ENCODE results near the gene RRP1.

RRP1 gene

DNA sequence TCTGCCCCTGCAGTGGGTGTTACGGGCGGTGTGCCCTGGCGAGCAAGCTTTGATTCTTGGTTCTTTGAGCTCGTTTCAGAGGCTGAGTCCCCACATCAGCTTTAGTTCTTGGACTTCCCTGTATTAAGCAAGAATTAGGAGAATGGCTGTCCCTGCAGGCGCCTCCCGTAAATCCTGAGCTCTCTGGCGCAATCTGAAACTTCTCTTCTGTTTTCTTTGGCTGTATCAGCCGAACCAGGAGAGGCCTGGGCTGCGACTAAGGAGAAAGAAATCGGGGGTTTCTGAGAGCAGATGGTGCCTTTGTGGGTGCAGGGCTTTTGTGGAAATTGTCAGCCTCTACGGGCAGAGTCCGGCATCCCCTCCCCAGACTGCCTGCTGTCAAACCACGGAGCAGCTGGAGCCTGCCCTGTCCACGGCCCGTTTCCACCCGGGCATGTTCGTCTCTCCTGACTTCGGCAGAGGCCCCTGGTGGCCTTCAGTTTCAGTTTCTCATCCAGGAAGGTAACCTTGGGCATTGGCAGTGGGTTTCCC, 31.2 kb upstream of the RRP1 start:
- in situ Hi-C loops (cut with HindIII; ENCODE audit: low sequenced_read_pairs): no loop called here

DNA sequence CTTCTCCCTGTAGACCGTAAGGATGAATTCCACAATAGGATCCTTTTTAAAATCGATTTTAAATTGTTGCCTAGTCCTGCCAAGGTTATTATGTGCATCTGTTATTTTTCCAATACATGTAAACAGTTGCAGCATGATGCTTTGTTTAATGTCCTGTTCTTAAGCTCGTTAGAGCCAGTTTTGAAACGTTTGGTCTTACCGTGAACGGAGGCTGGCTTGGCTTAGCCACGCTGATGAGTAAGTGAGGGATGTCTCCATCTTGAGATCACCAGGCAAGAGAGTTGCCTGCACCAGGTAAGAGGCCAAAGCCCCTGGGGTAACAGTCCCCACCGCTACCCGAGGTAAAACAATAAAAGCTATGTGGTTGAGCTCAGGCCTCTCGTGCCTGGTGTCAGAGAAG, 30.6 kb upstream of the RRP1 start:
- in situ Hi-C loops (cut with HindIII; ENCODE audit: low sequenced_read_pairs): no loop called here

DNA sequence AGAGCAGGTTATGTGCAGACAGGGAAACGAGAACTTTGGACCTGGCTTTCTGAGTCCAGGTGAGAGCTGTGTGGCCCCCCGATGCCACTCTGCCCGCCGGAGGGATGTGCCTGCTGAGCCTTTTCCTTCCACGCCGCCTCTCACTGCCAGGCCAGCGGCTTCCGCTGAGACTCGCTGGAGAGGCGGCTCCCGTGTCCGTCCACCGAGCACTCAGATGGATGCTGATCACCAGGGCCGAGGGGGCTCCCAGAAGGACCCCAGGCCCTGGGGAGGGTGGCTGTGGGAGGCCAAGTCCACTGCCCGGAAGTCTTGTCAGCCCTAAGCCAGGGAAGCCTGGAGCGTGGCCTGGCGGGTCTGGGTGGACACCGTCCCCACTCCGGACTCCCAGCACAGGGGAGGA, 29.7 kb upstream of the RRP1 start:
- in situ Hi-C loops (cut with HindIII; ENCODE audit: low sequenced_read_pairs): no loop called here

DNA sequence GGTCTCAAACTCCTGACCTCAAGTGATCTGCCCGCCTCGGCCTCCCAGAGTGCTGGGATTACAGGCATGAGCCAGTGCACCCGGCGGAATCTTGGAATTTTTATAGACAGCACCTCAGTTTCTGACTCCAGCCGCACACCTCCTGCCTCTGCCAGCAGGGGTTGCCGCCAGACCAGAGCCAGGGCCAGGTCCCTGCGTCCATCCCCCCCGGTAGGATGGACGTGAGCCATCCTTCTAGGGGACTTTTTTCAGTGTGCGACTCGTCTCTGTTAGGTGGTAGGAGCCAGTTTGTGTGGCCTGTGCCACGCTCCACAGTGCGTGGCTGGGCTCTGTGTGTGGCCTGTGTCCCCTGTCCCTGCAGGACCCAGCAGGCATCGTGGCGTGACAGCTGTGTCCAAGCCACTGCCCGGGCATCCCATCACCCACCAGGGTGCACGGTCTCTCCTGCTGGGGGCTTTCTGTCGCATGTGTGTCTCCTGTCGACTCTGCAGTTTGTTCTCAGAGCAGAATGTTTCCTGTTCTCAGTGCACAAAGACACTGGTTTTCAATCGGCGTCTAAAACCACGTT, 28.9 kb upstream of the RRP1 start:
- in situ Hi-C loops (cut with HindIII; ENCODE audit: low sequenced_read_pairs): no loop called here

DNA sequence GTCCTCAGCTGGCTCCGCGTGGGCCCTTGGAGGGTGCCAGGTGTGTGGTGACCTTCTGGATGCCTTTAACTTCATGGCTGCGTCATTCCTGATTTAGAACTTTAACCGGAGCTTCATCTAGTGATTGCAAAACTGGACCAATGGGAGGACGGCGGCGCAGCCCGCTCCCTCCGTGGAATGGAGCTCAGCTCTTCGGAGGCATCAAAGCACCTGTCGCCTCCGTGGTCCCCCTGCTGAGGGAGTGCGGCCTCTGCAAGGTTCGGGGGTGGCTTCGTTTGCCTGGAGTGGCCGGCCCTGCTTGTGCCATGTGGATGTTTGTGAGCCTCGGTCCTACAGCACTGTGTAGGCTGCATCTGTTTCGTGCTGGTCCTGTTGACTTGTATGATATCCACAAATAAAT, 27.5 kb upstream of the RRP1 start:
- in situ Hi-C loops (cut with HindIII; ENCODE audit: low sequenced_read_pairs): no loop called here

DNA sequence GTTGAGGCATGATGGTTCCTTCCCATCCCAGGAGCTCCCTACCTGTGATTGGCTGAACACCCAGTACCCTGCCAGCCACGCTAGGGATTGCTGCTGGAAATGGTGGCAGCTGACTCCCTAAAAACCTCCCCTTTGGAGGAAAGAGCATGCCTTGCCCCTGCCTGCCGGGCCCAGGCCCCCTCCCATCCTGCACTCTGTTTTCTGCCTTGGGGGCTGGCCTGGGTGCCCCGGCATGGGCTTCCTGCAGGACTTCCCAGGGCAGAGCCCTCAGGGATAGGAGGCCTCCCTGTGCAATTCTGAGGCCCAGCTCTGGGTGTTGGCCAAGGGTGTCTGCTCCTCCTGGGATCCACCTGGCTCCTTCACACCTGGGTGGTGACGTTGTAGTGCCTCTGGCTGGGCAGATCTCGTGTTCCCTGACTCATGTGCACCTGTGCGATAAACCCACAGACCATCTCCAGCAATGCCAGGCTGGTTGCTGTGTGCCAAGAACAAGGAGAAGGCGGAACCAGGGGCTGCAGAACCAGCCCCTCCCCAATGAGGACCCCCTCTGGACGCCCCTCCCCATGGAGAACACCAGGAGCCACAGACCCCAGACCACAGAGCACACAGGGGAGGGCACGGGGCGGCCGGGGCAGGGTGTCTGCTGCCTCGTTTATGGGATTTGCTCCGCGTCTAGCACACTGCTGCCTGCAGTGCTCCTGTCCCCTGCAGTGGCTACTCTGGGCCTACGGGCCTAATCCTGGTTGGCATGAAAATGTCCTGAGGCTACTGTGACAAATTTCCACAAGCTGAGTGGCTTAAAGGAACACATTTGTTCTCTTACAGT, 26.9 kb upstream of the RRP1 start:
- in situ Hi-C loops (cut with HindIII; ENCODE audit: low sequenced_read_pairs): no loop called here

DNA sequence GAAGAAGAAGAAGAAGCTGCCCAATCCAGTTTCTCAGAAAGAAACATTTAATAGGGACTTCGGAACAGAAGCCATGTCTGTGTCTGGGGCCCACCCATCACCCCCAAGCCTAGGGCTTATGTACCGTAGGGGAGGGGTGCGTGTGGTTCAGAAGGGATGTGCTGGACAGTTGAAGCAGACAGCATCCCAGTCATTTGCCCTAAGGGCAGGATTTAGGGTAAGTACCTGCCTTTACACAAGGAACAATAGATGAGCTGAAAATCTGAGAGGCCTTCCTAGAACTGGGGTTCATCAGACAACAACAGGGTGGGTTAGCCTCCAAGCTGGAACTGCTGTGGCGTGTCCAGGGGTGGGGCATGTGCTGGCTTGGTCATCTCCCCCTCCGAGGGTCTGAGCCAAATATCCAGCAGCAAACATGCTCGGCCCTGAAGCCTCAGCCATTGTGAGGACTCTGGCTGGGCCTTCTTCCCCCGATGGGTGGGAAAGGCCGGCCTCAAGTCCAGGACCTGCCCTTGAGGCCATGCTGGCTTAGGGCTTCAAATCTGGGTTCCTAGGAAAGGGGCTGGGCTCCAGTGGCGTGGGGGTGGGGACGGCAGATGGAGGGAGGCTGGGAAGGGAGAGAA, 25.4 kb upstream of the RRP1 start:
- in situ Hi-C loops (cut with HindIII; ENCODE audit: low sequenced_read_pairs): no loop called here

DNA sequence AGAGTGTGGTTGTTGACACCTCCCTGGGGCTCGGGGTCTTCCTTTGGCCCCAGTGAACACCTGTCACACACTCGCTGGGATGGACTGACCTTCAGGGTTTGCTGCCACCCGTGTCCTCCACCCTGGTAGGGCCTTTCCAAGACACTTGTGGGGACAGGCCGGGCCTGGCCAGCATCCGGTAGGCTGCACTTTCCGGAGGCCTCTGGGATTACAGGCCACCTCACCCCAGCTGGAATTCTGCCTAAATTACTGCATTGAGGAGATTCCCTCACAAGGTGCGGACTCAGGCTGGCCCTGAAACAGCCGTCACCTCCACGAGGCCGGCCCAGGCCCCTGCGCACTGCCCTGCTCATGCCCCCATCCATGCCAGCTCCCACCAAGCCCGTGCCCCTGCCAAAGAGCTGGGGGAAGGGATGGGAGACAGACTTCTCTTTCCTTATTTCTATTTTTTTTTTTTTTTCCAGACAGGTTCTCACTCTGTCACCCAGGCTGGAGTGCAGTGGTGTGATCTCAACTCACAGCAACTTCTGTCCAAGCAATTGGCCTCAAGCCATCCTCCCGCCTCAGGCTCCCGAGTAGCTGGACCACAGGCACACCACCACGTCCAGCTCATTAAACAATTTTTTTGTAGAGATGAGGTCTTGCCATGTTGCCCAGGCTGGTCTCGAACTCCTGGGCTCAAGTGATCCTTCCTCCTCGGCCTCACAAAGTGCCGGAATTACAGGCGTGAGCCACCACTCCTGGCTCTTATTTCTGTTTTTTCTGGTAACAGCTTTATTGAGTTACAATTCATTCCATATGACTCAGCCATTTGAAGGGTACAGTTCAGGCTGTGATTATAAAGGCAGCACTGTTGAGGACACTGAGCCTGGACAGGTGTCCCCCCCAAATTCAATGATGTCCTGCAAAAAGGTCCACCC, 24.5 kb upstream of the RRP1 start:
- in situ Hi-C loops (cut with HindIII; ENCODE audit: low sequenced_read_pairs): no loop called here

DNA sequence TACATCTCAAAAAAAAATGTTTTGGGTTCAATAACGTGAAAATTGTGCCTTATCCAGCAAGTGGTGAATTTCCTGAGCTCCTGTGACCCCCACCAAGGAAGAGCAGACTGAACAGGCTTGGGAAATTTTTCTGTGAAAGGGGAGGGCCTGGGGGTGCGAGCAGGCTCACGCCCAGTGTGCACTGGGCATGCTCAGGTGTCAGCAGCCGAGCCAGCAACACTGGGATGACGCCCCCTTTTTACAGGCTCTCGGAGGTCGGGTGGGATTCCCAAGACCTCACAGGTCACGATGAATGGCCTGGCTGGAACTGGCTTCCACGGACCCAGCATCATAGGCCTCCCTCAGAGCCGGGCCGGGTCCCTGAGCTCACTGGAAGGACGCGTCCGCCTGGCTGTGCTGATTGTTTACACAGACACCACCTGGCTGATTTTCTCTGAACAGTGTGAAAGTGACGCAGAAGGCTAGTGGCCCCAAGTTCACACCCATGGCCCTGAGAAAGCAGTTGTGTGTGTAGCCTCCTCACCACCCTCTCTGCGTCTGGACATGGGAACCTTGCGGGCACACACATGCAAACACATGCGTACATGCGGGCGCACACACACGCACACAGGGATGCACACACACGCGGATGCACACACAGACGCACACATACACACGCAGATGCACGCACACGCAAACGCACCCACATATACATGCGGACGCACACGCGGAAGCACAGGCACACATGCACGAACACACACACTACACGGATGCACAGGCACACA, 22.5 kb upstream of the RRP1 start:
- in situ Hi-C loops (cut with HindIII; ENCODE audit: low sequenced_read_pairs): no loop called here

DNA sequence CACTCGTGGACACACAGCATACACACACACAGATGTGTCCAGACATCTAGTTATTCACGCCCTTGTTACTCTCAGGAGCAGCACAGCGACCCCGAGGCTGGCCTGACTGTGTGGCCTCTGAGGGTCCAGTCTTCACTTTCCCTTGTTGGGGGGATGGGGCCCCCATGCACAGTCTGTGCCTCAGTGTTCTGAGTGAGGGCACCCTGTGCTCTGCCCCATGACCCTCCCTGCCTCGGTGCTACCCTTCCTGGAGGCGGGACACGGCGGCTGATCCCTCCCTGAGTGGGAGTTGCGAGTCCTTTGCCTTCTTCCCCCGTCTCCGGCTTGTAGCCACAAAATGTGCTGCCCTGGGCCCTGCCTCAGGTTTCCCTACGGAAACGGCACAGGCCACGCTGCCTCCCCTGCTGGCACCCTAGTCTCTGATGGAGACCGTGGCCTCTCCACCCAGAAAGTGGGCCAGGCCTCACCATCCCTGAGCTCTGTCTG, 21.8 kb upstream of the RRP1 start:
- in situ Hi-C loops (cut with HindIII; ENCODE audit: low sequenced_read_pairs): no loop called here

DNA sequence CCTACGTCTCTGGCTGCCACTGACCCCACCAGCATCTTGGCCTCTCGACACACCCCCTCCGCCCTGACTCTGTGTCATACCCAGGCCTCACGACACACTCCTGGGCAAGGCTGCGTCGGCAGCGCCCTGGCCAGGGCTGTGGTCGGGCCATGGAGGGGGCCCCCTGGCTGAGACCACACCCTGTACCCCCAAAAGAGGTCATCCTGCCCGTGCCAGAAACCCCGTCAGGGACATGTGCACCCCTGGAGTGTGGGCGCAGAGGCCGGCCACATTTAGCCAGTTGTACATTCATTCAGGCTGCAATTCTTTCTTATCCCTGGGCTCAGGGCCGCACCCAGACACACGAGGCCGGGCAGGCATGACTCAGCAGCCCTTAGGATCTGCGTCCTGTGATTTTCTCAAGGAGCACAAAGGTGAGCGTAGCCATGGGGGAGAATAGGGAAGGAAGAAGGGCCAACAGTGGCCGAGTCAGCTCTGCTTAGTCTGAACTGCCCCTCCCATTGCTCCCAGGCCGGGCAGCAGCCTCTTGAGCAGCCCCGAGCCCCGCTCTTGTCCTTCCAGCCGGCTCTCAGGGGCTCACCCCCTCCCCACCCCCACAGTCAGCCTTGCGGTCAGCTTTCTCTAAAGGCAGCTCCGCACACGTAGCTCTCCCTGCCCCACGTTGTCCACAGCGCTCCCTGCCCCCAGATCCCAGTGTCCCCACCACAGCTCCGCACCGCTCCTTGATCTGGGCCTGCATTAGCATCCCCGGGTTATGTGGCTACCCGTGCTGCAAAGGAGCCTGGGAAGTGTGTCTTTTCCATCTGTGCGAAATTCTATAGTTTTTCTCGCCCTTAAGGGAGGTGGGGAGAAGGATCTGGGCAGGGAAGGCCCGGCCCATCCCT, 21.2 kb upstream of the RRP1 start:
- in situ Hi-C loops (cut with HindIII; ENCODE audit: low sequenced_read_pairs): no loop called here

DNA sequence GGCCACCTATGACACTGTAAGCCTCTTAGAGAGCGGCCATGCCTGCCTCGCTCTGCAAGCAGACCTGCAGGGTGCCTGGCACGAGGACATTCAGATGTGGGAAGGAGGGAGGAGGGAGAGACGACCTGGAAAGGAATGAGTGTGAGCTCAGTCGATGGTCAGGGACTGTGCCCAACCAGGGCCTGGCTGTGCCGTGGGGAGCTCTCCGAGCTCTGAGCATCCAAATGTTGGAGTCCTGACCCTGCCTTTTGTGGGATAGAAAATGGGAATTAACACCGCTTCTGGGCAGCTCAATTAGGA, 20.6 kb upstream of the RRP1 start:
- in situ Hi-C loops (cut with HindIII; ENCODE audit: low sequenced_read_pairs): no loop called here

DNA sequence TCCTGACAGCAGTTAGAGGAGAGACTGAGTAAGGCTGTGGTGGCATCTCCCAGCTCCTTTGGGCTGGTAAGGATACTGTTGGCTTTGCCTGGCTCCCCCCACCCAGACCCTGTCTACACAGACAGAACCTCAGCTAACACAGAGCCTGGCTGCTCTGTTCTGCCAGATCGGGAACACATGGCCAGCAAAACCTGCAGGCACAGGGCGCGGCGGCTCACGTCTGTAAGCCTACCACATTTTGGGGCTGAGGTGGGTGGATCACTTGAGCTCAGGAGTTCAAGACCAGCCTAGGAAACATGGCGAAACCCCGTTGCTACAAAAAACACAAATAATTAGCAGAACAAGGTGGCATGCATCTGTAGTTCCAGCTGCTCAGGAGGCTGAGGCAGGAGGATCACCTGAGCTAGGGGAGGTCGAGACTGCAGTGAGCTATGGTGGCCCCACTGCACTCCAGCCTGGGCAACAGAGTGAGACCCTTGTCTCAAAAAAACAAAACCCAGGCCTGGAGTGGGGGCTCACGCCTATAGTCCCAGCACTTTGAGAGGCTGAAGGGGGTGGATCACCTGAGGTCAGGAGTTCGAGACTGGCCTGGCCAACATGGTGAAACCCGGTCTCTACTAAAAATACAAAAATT, 19.9 kb upstream of the RRP1 start:
- in situ Hi-C loops (cut with HindIII; ENCODE audit: low sequenced_read_pairs): no loop called here

DNA sequence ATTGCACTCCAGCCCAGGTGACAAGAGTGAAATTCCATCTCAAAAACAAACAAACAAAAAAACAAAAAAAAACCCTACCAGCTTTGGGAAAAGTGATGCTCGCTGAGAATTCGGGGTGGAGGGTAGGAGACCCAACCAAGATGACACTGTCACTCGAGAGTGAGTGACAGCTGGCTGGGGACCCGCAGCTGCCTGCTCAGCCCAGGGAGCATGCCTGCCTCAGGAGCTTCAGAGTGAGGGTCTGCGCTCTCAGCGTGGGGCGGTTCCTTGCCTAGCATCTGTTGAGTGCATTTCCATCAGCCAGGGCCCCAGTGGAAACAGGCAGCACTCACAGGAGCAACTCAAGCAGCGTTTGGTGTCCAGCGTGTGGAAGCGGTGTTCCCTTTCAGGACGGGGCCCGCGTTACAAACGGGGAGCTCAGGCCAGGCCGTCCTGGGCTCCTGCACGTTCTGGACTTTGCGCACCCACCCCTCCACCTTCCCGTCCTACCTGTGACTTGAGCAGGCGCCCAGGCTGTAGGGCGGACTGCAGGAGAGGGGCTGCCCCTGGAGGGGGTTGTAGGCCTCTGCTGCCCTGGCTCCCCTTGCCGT, 19.2 kb upstream of the RRP1 start:
- in situ Hi-C loops (cut with HindIII; ENCODE audit: low sequenced_read_pairs): no loop called here

DNA sequence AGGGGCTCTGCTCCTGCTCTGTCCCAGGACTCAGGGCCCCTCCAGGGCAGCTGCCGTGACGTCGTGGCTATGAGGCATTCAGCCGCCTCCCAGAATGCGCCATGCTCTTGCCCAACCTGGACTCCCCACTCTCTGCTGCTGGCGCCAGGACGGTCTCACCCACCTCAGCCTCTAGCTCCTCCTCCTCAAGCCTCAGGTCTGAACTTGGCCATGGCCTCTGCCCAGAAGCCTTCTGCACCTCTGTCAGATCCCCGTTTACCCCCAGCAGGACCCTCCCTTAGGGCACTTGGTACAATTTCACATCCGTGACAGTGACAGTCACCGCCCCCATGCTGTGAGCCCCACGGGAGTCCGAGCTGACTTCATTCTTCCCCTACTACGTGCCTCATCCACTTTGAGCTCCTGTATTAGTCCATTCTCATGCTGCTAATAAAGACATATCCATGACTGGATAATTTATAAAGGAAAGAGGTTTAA, 18.1 kb upstream of the RRP1 start:
- in situ Hi-C loops (cut with HindIII; ENCODE audit: low sequenced_read_pairs): no loop called here

DNA sequence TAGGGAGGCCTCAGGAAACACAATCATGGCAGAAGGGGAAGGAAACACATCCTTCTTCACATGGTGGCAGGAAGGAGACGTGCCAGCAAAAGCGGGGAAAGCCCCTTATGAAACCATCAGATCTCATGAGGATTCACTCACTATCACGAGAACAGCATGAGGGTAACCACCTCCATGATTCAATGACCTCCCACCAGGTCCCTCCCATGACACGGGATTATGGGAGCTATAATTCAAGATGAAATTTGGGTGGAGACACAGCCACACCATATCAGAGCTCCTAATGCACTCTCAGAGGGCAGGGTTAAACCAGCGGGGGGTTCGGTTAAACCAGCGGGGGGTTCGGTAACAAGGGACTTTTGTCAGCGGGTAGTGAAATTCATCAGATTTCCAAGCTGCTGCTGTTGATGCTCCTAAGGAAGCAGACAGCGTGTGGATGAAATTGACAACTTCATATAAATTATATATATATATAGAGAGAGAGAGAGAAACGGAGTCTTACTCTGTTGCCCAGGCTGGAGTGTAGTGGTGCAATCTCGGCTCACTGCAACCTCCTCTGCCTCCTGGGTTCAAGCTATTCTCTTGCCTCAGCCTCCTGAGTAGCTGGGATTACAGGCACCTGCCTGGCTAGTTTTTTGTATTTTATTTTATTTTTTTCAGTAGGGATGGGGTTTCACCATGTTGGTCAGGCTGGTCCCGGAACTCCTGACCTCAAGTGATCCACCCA, 17.5 kb upstream of the RRP1 start:
- in situ Hi-C loops (cut with HindIII; ENCODE audit: low sequenced_read_pairs): no loop called here

DNA sequence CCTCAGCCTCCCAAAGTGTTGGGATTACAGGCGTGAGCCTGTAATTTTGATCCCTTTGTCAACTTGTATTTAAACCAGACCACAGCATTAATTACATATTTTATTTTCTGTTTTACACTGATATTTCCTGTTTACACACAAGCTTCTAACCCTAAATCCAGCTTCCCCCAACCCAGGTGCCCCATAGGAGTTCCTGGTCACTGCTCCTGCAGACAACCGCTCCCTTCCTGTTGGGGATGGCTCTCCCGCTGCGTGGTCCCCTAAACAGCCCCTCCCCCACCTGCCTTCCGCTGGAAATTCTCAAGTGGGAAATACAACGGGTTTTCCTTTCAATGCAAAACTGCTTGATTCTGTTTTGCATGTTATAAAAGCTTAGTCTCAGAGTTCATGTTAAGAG, 17.0 kb upstream of the RRP1 start:
- in situ Hi-C loops (cut with HindIII; ENCODE audit: low sequenced_read_pairs): no loop called here

DNA sequence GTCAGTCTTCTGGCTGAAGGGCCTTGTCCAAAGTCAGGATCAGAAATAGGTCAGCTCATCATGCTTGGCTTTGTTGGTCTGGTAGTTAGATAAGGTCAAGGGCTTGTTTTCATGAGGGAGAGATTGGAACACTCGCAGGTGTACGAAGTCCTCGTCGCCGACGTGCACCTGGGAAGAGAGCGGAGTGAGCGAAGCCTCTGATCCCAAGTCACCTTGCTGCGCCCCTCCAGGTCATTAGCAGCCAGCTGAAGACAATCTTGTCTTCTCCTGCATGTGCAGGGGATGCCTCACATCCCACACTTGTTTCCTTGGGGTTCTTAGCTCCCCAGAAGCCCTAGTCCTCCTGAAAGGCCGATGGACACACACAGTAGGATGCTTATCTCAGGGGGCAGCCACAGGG, 15.2 kb upstream of the RRP1 start:
- in situ Hi-C loops (cut with HindIII; ENCODE audit: low sequenced_read_pairs): no loop called here
